Measurements from ENCODE around the gene GABRA5. TPM values are rescaled to one million over a fixed set of nuclear protein-coding genes. Genes with fewer than 3 reads are reported as not detected.

GABRA5 gene
- total RNA-seq, 1 donor = not detected

GRCh38 chr15:26996250-26996649, 129.4 kb downstream of the GABRA5 start:
- DNase-seq (ENCODE audit: insufficient read length, low spot score, missing footprints) = no peak
- H3K79me2 ChIP-seq (ENCODE audit: insufficient read depth, low read length) = no peaks in the 10 kb centered on the region
- H3K4me3 ChIP-seq (ENCODE audit: insufficient read depth, low read length) = no peak overlapping the region
- H3K4me2 ChIP-seq (ENCODE audit: insufficient read depth, low read length) = no peak overlapping the region
- no peaks in the 10 kb centered on the region for H3K4me1 ChIP-seq (ENCODE audit: insufficient read depth, low read length)
- H3K27me3 ChIP-seq (ENCODE audit: insufficient read depth, low read length) = no peaks in the 10 kb centered on the region
- H3K36me3 ChIP-seq (ENCODE audit: insufficient read depth, low read length) = no peaks in the 10 kb centered on the region
- H3K27ac ChIP-seq (ENCODE audit: low read depth, low read length) = no peak overlapping the region
- H4K20me1 ChIP-seq (ENCODE audit: insufficient read depth, low read length) = no peaks in the 10 kb centered on the region
- H3K9me3 ChIP-seq (ENCODE audit: low read depth, low read length) = peaks cover 4% of the 10 kb centered on the region
- TF ChIP-seq CTCF (IDR thresholded peaks at IDR 0.05; ENCODE audit: extremely low read depth, low read depth, low read length) = no peak
- no peak overlapping the region for H2AFZ ChIP-seq (ENCODE audit: low read length)

Other genes starting within 250 kb of the GABRA5 start
- under 0.01 and 1.5 TPM in 2 replicates for gene GABRB3, start 94.0 kb upstream of the GABRA5 start, total RNA-seq
- not detected in 2 replicates for gene GABRG3, start 104.1 kb downstream of the GABRA5 start, total RNA-seq